HAP-1 (cell line): ENCODE results near the gene PPT2.

Experiments used
- DNase-seq, 2 experiments: peaks; one replicate each; pipeline ENCODE4 v3.0.0-alpha.2; 2016 to 2020; ENCODE audit warnings: low spot score in 2 of 2
- H3K27me3 ChIP-seq: fragments of 250-450 bp; sonication (Bioruptor Pico); 2 replicates; pipeline ENCODE4 v1.5.1; 2020; ENCODE audit warnings: low read depth, mild to moderate bottlenecking, moderate library complexity
- H3K36me3 ChIP-seq: fragments of 250-450 bp; sonication (Bioruptor Pico); replicated peaks from 2 replicates; pipeline ENCODE4 v1.5.1; 2020; ENCODE audit warnings: mild to moderate bottlenecking
- H3K4me1 ChIP-seq: fragments of 250-450 bp; sonication (Bioruptor Pico); 2 replicates; pipeline ENCODE4 v1.5.1; 2020; ENCODE audit warnings: mild to moderate bottlenecking
- H3K4me3 ChIP-seq: fragments of 250-450 bp; sonication (Bioruptor Pico); 2 replicates; pipeline ENCODE4 v1.5.1; 2020; ENCODE audit warnings: mild to moderate bottlenecking, moderate library complexity
- H3K9me3 ChIP-seq: fragments of 250-450 bp; sonication (Bioruptor Pico); 2 replicates; pipeline ENCODE4 v1.5.1; 2020; ENCODE audit warnings: mild to moderate bottlenecking, moderate library complexity
- in situ Hi-C: fragments of 300-500 bp; cut with MboI; formaldehyde crosslinking; loops from 3 replicates; pipeline ENCODE4 v1.14.3; 2020; ENCODE audit warnings: low sequenced_read_pairs, inconsistent platforms, mixed read lengths

PPT2 gene

GRCh38 chr6:32151863-32152768 lies 1.8 kb upstream of the PPT2 start, which contains the start of gene PRRT1:
Gene PRRT1 (minus strand): TSS chr6:32151939. CDS start chr6:32151827, 112 bp downstream.
- in situ Hi-C loops: no loop called here
- peaks cover 9% of the 10 kb centered on the region for H3K4me1 ChIP-seq
- H3K9me3 ChIP-seq: no peaks in the 10 kb centered on the region
- H3K4me3 ChIP-seq: no peak within 1 kb of the TSS
- DNase-seq: no peak
- no peaks in the 10 kb centered on the region for H3K27me3 ChIP-seq
- peaks cover 13% of the 10 kb centered on the region for H3K36me3 ChIP-seq

DNA sequence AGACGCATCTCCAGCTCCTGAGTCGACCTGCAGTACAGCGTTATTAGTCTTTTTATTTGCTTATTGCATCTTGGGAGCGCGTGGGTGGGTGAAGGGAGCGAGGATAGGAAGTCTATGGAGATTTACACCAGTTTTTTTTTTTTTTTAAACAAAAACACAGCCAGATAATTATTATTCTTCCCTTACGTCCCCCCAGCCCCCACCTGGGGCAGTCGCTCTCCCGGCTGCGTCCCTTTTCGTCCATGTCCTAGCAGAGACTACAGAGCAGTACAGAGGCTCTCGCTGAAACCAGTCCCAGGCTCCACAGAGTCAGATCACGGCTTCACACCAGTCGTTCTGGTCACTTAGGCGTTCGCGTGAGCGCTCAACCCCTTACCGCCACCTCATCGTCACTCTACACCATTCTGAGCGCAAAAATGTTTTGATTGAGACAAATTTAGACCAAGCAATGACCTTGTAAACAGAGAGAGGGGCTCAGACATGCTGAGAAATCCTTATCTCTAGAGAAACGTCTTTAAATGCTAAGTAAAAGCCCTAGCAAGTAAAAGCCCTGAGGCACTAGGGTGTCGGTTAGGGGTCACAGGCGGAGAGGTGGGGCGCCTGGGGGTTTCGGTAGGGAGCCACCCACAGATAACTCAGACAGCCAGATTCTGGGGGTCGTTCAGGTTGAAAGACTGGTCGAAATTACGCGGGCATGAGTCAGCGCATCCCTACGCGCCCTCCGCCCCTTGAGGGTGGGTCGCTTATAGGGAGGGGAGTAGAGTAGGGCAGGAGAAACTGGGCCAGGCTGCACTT lies 975 bp upstream of the PPT2 start:
- Histone ChIP-seq H3K4me1 (peaks cover 9% of the 10 kb centered on the region), H3K4me3 (peak overlapping the region; percentile 87), H3K36me3 (peaks cover 22% of the 10 kb centered on the region), H3K9me3 (no peaks in the 10 kb centered on the region), H3K27me3 (no peaks in the 10 kb centered on the region)
- DNase-seq: no peak
- in situ Hi-C loops: no loop called here

- Histone ChIP-seq H3K9me3 (no peaks in the 10 kb centered on the region), H3K27me3 (no peaks in the 10 kb centered on the region), H3K4me3 (peak overlapping the region; percentile 87), H3K4me1 (peaks cover 9% of the 10 kb centered on the region), H3K36me3 (peaks cover 33% of the 10 kb centered on the region)
- DNase-seq: peak; percentile 61 to 79
- in situ Hi-C loops: no loop called here
Measured at GRCh38 chr6:32154514-32155161, 697 bp downstream of the PPT2 start.

GRCh38 chr6:32156891-32157290 lies 3.0 kb downstream of the PPT2 start:
- H3K27me3 ChIP-seq: no peaks in the 10 kb centered on the region
- peaks cover 33% of the 10 kb centered on the region for H3K36me3 ChIP-seq
- peaks cover 9% of the 10 kb centered on the region for H3K4me1 ChIP-seq
- in situ Hi-C loops: no loop called here
- H3K4me3 ChIP-seq: no peak overlapping the region
- no peaks in the 10 kb centered on the region for H3K9me3 ChIP-seq
- no peak for DNase-seq

DNA sequence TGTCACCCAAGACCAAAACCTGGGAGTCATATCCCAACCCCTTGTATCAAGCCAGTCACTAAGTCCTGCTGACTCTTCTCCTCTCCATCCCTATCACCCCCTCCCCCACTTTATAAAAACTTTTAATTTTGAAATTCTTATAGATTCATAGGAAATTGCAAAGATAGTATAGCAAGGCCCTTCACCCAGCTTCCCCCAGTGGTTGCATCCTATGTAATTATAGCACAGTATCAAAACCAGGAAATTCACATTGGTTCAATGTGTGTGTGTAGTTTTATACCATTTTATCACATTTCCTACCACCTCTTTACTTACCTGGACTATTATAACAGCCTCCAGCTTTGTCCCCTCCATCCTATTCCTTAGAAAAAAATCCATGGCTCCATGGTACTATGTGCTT lies 4.1 kb downstream of the PPT2 start:
- no peak overlapping the region for H3K4me3 ChIP-seq
- peaks cover 8% of the 10 kb centered on the region for H3K4me1 ChIP-seq
- DNase-seq: no peak
- no peaks in the 10 kb centered on the region for H3K27me3 ChIP-seq
- H3K36me3 ChIP-seq: peaks cover 37% of the 10 kb centered on the region
- no peaks in the 10 kb centered on the region for H3K9me3 ChIP-seq
- in situ Hi-C loops: no loop called here

DNA sequence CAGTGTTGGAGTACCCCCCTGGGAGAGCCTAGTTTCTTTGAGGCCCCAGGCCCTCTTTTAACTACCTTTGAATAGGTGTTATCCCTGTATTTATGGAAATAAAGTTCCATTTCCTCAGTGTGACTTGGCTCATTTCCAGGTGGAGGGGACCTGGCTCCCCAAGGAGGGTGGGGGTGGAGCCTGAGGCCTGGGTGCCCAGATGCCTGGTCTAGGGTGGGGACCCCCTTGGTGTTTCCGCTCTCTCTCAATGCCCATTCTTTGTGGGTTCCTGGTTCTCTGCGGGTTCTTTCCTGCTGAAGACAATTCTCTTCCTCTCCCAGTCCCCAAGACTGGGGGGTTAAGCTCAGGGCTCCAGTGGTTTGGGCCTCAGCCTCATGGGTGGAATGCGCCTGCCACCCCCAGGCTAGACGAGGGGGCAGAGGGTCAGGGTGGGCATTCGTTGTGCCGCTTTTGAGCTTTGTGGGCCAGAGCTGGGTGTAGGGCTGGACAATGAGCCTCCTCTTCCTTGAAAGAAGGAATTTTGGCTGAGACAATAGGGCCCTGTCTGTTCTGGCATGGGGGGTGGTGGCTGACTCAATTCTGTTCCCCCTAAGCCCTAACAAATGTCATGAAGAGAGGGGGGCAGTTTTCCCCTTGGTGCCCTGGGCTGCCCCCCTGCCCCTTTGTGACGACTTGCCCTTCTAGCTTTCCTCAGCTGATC lies 9.8 kb downstream of the PPT2 start:
- DNase-seq: no peak

DNA sequence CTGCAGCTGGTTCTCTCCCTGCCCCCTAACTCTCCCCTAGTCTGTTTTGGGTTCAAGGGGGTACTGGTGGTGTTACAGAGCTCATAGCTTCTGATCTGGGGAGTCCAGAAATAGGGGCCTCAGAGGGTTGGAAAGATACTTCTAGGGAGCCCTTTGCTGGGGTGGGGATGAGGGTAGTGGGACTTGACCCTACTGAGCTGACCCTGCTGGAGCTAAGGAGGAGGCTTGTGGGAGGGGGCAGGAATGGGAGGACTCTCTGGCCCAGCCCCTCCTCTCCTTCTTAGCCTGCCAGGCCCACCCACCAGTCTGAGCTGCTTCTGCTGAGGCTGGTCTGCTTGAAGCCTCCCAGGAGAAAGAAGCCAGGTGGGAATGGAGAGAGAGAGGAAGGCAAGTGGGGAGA lies 10.4 kb downstream of the PPT2 start, which contains the start of gene EGFL8:
TSS of gene EGFL8 (plus strand) at position 301 of the 400 bp plus-strand sequence. CDS start 1,571 bp downstream, outside the sequence.
- H3K36me3 ChIP-seq: peaks cover 37% of the 10 kb centered on the region
- H3K4me1 ChIP-seq: no peaks in the 10 kb centered on the region
- H3K4me3 ChIP-seq: no peak within 1 kb of the TSS
- no peaks in the 10 kb centered on the region for H3K9me3 ChIP-seq
- DNase-seq: no peak
- H3K27me3 ChIP-seq: no peaks in the 10 kb centered on the region
- in situ Hi-C loops: no loop called here

More for the DNA sequence above, 9.8 kb downstream of the PPT2 start:
- Histone ChIP-seq H3K27me3 (no peaks in the 10 kb centered on the region), H3K4me1 (no peaks in the 10 kb centered on the region), H3K4me3 (no peak overlapping the region), H3K9me3 (no peaks in the 10 kb centered on the region), H3K36me3 (peaks cover 35% of the 10 kb centered on the region)
- in situ Hi-C loops: no loop called here

DNA sequence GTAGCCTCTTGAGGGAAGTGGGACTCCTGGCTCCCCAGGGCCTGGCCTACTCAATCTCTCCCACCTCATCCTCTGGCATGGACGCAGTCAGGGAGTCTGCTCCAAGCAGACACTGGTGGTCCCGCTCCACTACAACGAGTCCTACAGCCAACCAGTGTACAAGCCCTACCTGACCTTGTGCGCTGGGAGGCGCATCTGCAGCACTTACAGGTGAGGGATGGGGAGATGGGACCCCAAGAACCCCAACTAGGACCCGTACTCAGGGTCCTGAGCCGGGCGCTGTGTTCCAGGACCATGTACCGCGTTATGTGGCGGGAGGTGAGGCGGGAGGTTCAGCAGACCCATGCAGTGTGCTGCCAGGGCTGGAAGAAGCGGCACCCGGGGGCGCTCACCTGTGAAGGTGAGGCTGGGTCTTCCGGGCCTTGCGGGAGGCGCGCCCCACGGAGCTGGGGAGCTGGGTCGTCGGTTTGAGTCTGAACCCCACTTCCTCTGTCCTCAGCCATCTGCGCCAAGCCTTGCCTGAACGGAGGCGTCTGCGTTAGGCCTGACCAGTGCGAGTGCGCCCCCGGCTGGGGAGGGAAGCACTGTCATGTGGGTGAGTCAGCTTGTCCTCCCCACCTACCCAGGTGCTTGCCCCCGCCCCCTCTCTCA lies 12.6 kb downstream of the PPT2 start:
- Histone ChIP-seq H3K4me1 (no peaks in the 10 kb centered on the region), H3K36me3 (peaks cover 52% of the 10 kb centered on the region), H3K4me3 (no peak overlapping the region), H3K27me3 (no peaks in the 10 kb centered on the region), H3K9me3 (no peaks in the 10 kb centered on the region)
- in situ Hi-C loops: no loop called here
- no peak for DNase-seq

DNA sequence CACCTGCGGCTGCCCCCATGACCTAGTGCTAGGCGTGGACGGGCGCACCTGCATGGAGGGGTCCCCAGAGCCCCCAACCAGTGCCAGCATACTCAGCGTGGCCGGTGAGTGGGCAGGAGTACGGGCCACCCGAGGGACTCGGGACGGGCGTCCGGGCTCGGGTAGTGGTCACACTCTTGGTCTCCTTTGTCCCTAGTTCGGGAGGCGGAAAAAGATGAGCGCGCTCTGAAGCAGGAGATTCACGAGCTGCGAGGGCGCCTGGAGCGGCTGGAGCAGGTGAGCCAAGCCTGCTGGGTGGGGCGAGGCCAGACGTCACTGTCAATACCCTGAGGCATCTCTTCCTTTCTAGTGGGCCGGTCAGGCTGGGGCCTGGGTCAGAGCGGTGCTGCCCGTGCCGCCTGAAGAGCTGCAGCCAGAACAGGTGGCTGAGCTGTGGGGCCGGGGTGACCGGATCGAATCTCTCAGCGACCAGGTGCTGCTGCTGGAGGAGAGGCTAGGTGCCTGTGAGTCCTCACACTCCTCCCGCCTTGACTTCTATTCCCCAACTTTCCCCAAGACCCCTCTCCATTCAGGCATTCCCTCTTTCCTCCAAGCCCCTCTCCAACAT lies 13.3 kb downstream of the PPT2 start:
- Histone ChIP-seq H3K36me3 (peaks cover 52% of the 10 kb centered on the region), H3K4me1 (no peaks in the 10 kb centered on the region), H3K9me3 (no peaks in the 10 kb centered on the region), H3K4me3 (no peak overlapping the region), H3K27me3 (no peaks in the 10 kb centered on the region)
- in situ Hi-C loops: no loop called here
- no peak for DNase-seq

- no peaks in the 10 kb centered on the region for H3K27me3 ChIP-seq
- H3K4me3 ChIP-seq: no peak overlapping the region
- in situ Hi-C loops: no loop called here
- H3K9me3 ChIP-seq: no peaks in the 10 kb centered on the region
- H3K36me3 ChIP-seq: peaks cover 50% of the 10 kb centered on the region
- DNase-seq: no peak
- no peaks in the 10 kb centered on the region for H3K4me1 ChIP-seq
Measured at GRCh38 chr6:32167761-32168262, 13.9 kb downstream of the PPT2 start.

GRCh38 chr6:32168350-32168749 lies 14.4 kb downstream of the PPT2 start:
- no peaks in the 10 kb centered on the region for H3K27me3 ChIP-seq
- H3K36me3 ChIP-seq: peaks cover 45% of the 10 kb centered on the region
- H3K4me1 ChIP-seq: no peaks in the 10 kb centered on the region
- no peak overlapping the region for H3K4me3 ChIP-seq
- in situ Hi-C loops: no loop called here
- H3K9me3 ChIP-seq: no peaks in the 10 kb centered on the region
- no peak for DNase-seq

DNA sequence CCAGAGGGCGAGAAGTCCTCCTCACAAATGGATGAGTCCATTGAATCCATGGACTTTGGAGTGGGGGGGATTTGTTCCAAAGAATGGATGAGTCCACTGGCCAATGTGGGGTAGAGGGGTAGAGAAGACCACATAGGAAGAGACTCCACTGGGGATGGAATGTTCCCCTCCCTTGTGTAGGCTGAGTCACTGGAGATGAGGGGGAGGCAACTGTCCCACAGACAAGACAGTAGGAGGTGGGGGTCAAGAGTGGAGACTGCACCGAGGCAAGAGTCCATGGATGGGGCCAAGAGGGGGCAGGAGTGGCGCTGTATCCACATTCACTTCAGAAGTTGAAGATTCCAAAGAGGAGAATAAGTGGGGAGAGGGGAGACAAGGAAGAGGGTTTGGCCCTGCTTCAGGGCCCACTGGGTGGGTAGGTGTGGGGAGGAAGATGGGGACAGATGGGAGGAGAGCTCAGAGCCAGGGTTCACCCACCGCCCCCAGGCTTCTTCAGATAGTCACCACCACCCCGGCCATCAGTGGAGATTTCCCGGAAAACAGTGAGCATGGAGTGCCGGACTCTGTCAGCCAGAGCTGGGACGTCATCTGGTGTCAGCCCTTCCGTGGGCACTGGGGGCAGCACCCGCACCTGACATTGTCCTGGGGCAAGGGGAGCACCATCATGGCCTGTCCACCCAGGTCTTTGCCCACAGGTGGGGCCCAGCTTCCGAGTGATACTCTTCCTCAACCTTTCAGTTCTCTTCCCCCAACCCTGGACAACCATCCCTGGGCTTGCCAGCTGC lies 15.1 kb downstream of the PPT2 start:
- Histone ChIP-seq H3K27me3 (no peaks in the 10 kb centered on the region), H3K36me3 (peaks cover 44% of the 10 kb centered on the region), H3K4me3 (no peak overlapping the region), H3K9me3 (no peaks in the 10 kb centered on the region), H3K4me1 (no peaks in the 10 kb centered on the region)
- no peak for DNase-seq
- in situ Hi-C loops: no loop called here
